Measurements from ENCODE around the gene CTSE. TPM values are rescaled to one million over a fixed set of nuclear protein-coding genes. Genes with fewer than 3 reads are reported as not detected.

The CTSE gene
- total RNA-seq, 1 experiment from 2014 or later: 0.48 TPM

- H3K9me3 ChIP-seq: no peaks in the 10 kb centered on the region
- no peaks in the 10 kb centered on the region for H3K36me3 ChIP-seq (ENCODE audit: control insufficient read depth, insufficient read depth, low read length)
- POLR2A ChIA-PET: no interaction called here
- TF ChIP-seq, protein P1, sequence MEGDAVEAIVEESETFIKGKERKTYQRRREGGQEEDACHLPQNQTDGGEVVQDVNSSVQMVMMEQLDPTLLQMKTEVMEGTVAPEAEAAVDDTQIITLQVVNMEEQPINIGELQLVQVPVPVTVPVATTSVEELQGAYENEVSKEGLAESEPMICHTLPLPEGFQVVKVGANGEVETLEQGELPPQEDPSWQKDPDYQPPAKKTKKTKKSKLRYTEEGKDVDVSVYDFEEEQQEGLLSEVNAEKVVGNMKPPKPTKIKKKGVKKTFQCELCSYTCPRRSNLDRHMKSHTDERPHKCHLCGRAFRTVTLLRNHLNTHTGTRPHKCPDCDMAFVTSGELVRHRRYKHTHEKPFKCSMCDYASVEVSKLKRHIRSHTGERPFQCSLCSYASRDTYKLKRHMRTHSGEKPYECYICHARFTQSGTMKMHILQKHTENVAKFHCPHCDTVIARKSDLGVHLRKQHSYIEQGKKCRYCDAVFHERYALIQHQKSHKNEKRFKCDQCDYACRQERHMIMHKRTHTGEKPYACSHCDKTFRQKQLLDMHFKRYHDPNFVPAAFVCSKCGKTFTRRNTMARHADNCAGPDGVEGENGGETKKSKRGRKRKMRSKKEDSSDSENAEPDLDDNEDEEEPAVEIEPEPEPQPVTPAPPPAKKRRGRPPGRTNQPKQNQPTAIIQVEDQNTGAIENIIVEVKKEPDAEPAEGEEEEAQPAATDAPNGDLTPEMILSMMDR (IDR thresholded peaks at IDR 0.05; ENCODE audit: insufficient read depth in 1 of 2, low read depth in 1 of 2, low read length in 1 of 2, severe bottlenecking in 1 of 2, unreplicated experiment in 1 of 2): no peak
- no peaks in the 10 kb centered on the region for H3K4me1 ChIP-seq
- Mint-ChIP-seq H3K27me3 (ENCODE audit: insufficient read depth, unreplicated experiment) (no peaks in the 10 kb centered on the region), H3K9me3 (ENCODE audit: unreplicated experiment) (no peaks in the 10 kb centered on the region), H3K27ac (ENCODE audit: unreplicated experiment) (no peak overlapping the region), H3K4me1 (ENCODE audit: low read depth, unreplicated experiment) (no peaks in the 10 kb centered on the region), H3K36me3 (ENCODE audit: insufficient read depth, unreplicated experiment) (no peaks in the 10 kb centered on the region), H3K4me3 (ENCODE audit: unreplicated experiment) (no peak overlapping the region)
- intact Hi-C loops (cut with micrococcal nuclease; ENCODE audit: unreplicated experiment): no loop called here
- DNase-seq: no peak
- no TSS peak for BruUV-seq (replicated peaks)
- CTCF ChIA-PET: no interaction called here
- no peak overlapping the region for H3K4me3 ChIP-seq (ENCODE audit: low read depth, low read length)
- no peaks in the 10 kb centered on the region for H3K27me3 ChIP-seq (replicated peaks; ENCODE audit: control insufficient read depth, insufficient read depth, low read length)
Measured at GRCh38 chr1:206013026-206013795, 10.5 kb downstream of the CTSE start.

DNA sequence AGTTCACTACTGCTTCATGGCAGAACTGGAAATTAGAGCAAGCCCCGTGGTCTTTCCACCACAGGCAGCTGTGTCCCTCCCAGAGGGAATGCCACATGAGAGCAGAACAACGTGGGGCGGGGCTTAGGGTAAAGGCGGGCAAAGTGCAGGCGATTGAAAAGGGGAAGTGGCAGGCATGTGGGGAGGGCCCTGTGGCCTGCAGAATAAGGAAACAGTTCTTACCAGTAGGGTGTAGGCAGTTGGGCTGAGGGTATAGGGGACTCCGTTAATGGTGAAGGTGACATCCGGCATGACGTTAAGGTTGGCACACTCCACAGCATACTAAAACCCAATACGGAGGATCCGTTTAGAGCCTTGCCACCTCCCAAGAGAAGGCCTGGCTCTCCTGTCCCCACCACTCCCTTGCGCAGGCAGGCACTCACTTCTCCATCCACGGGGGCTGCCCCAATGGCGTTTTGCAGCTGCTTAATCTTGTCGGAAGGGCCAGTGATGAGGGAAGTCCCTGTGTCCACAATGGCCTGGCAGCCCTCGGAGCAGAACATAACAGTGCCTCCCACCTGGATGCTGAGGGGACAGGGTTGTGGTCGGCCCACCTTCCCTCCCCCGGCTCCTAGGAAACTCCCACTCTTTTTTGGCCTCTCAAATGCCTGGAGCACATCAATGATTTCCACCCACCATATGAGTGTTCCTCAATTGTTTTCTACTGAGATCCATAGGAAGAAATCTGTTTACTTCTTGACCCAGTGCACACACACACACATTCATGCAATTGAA is 11.4 kb downstream of the CTSE start:
- Mint-ChIP-seq H3K27ac (ENCODE audit: unreplicated experiment) (no peak overlapping the region), H3K9me3 (ENCODE audit: unreplicated experiment) (no peaks in the 10 kb centered on the region), H3K36me3 (ENCODE audit: insufficient read depth, unreplicated experiment) (no peaks in the 10 kb centered on the region), H3K4me1 (ENCODE audit: low read depth, unreplicated experiment) (no peaks in the 10 kb centered on the region), H3K4me3 (ENCODE audit: unreplicated experiment) (no peak overlapping the region), H3K27me3 (ENCODE audit: insufficient read depth, unreplicated experiment) (no peaks in the 10 kb centered on the region)
- ChIA-PET POLR2A (no interaction called here), CTCF (no interaction called here)
- H3K9me3 ChIP-seq: no peaks in the 10 kb centered on the region
- TF ChIP-seq, protein P1 (IDR thresholded peaks at IDR 0.05; ENCODE audit: insufficient read depth in 1 of 2, low read depth in 1 of 2, low read length in 1 of 2, severe bottlenecking in 1 of 2, unreplicated experiment in 1 of 2): no peak
- no peak overlapping the region for H3K4me3 ChIP-seq (ENCODE audit: low read depth, low read length)
- DNase-seq: no peak
- intact Hi-C loops (cut with micrococcal nuclease; ENCODE audit: unreplicated experiment): no loop called here
- BruUV-seq (replicated peaks): no TSS peak
- H3K27me3 ChIP-seq (replicated peaks; ENCODE audit: control insufficient read depth, insufficient read depth, low read length): no peaks in the 10 kb centered on the region
- H3K36me3 ChIP-seq (ENCODE audit: control insufficient read depth, insufficient read depth, low read length): no peaks in the 10 kb centered on the region
- no peaks in the 10 kb centered on the region for H3K4me1 ChIP-seq

GRCh38 chr1:206011057-206011456 is 12.6 kb downstream of the CTSE start:
- Mint-ChIP-seq H3K4me1 (ENCODE audit: low read depth, unreplicated experiment) (no peaks in the 10 kb centered on the region), H3K27ac (ENCODE audit: unreplicated experiment) (no peak overlapping the region), H3K4me3 (ENCODE audit: unreplicated experiment) (no peak overlapping the region), H3K27me3 (ENCODE audit: insufficient read depth, unreplicated experiment) (no peaks in the 10 kb centered on the region), H3K36me3 (ENCODE audit: insufficient read depth, unreplicated experiment) (no peaks in the 10 kb centered on the region), H3K9me3 (ENCODE audit: unreplicated experiment) (no peaks in the 10 kb centered on the region)
- intact Hi-C loops (cut with micrococcal nuclease; ENCODE audit: unreplicated experiment): no loop called here
- Histone ChIP-seq H3K4me3 (ENCODE audit: low read depth, low read length) (no peak overlapping the region), H3K9me3 (no peaks in the 10 kb centered on the region), H3K4me1 (no peaks in the 10 kb centered on the region), H3K27me3 (replicated peaks; ENCODE audit: control insufficient read depth, insufficient read depth, low read length) (no peaks in the 10 kb centered on the region), H3K36me3 (ENCODE audit: control insufficient read depth, insufficient read depth, low read length) (no peaks in the 10 kb centered on the region)
- POLR2A ChIA-PET: no interaction called here
- TF ChIP-seq, protein P1 (IDR thresholded peaks at IDR 0.05; ENCODE audit: insufficient read depth in 1 of 2, low read depth in 1 of 2, low read length in 1 of 2, severe bottlenecking in 1 of 2, unreplicated experiment in 1 of 2): no peak
- CTCF ChIA-PET: no interaction called here
- BruUV-seq (replicated peaks): no TSS peak
- no peak for DNase-seq

Data from Caco-2 (cell line).